Fibroblast of upper back skin (primary cell): ENCODE measurements around the gene PLAAT1.

ENCODE experiments used
- DNase-seq: peaks from one replicate; pipeline ENCODE4 v3.0.0-alpha.2; 2013

Gene PLAAT1

DNA sequence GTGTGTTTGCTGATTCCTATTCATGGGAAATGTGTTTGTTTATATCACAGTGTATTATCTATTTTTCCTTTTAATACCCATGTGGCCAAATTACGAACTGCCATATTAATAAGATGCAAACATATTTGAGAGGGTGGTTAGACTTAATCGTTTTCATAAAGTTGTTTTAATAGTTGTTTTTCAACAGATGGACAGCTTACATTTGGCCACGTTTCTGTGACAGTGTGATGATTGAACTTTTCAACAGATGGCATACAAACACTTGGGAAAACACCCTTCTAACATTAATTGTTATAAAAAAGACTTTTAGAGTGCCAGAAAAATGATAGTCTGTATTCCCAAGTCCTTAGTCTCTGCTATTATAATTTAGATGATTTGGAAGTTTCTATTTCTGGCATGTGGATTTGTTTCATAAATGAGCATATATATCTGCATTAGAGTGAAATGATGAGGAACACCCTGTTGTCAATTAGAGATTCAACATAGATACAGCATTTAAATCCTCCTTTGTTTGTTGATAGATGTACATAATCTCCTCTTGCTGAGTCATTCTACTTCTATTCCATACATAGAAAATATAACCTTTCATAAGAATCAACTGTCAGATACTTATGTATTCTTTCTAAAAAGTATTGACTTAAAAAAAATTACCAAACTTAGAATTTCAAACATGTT lies 13.1 kb downstream of the PLAAT1 start:
- DNase-seq: no peak

GRCh38 chr3:193261970-193262369 lies 20.9 kb downstream of the PLAAT1 start:
- DNase-seq: no peak

- DNase-seq: no peak
Observed at GRCh38 chr3:193262707-193263106, 21.7 kb downstream of the PLAAT1 start.

- no peak for DNase-seq
Observed at GRCh38 chr3:193269343-193270028, 28.5 kb downstream of the PLAAT1 start.

- DNase-seq: no peak
Observed at GRCh38 chr3:193270451-193270850, 29.4 kb downstream of the PLAAT1 start.

GRCh38 chr3:193271101-193271840 lies 30.2 kb downstream of the PLAAT1 start:
- DNase-seq: no peak

DNA sequence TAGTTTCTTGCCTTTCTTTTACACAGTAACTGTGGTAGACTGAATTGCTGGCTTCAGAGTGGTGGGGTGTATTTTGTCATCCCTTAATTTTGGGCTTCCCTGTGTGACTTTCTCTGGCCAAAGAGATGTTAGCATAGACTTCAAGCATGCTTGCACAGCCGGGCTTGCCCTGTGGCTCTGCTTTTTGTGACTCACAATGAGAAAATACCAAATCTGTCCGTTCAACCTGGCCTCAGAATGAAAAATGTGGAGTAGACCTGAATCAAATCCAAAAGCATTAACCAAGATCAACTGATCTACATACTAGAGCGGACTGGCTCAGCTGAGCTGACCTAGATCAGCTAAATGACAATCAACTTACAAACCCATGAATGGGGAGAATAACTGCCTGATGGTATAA lies 51.4 kb downstream of the PLAAT1 start:
- DNase-seq: no peak

DNA sequence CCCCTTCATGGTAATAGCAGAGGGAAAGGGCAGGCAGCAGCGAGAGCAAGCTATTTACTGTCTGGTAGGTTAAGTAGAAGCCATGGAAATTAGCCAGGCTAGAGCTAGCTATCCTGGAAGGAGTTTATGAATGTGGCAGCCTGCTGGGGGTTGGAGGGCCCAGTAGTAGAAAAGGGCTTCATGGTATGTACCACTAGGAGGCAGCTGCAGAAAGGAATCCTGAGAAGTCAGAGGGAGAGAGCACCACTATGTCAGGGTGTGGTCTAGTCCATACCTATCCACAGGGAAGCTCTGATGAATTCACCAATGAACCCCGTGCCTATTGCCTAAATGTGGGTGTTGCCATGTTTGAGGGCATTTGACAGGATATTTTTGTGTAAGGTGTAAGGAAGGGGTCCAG lies 55.0 kb downstream of the PLAAT1 start:
- no peak for DNase-seq

- DNase-seq: no peak
Observed at GRCh38 chr3:193297421-193297820, 56.4 kb downstream of the PLAAT1 start.

GRCh38 chr3:193301433-193301832 lies 60.4 kb downstream of the PLAAT1 start:
- DNase-seq: no peak

- DNase-seq: no peak
Observed at GRCh38 chr3:193305356-193305755, 64.3 kb downstream of the PLAAT1 start.

DNA sequence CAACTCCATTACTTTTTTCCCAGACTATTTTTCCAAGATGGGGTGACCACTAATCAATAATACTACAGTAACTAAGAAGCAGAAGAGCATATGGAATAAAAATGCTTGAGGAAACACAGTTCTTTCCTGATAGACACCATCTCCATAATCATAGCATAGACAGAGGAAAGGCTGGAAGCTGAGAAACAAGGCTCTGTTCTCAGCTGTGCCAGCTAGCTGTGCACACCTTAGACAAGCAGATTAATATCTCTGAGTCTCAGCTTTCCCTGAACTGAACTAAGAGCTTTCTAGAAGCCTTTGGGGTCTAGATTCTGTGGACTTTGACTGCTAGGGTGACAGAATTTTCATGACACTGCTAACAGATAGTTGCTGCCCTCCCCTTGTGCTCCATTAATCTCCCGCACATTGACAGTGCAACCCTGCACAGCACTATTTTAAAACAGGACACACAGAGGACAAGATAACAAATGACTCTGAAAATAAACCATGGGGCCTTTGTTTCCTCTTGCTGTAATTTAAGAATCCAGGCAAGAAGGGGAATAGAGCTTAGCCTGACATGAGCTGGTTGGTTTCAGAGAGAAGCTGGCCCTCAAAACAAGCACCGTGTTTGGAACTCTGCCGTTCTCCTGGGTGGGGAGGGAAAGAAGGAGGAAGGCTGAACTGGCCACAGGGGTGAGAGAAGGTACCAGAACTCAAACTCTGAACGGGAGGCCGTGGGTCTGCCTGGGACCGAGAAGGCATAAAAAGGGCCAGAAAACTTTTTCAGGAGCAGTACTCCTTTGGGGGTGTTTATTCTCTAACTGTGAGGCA lies 70.1 kb downstream of the PLAAT1 start:
- DNase-seq: no peak

DNA sequence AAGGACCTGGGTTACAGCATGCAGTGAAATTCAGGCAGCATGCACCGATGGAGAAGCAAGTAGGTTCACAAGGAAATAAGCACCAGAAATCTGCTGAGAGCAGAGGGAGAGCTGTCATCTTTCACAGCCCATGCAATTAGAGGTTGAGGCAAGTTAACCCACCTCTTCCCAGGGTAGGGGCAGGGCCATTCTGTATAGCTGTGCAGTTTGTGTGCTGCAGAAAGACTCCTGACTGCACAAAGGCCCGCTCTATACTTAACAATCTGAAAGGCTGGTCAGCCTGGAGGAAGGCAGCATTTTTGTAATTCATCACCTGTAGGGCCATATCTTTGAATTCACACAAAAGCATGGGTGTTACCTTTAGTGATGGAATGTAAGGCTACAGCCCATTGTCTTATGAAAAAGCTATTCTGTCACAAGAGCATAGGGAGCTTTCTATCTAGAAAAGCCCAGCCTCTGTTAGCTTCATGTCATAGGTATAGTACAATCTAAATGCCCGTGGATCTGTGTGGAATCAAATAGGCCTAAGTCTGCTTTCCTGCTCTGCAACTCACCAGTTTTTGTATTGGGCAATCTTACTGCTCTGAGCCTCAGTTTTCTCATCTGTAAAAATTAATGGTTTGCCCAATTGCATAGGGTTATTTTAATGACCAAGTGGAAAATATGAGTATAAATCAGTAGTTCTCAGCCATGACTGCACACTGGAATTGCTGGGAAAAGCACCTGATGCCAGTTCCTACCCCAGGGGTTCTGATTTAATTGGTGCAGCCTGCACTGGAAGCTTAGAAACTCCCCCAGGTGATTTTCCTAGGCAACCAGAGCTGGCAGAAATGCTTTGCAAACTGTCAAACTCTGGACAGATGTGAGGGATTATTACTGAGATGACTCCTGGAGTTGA lies 72.3 kb downstream of the PLAAT1 start:
- DNase-seq: no peak

DNA sequence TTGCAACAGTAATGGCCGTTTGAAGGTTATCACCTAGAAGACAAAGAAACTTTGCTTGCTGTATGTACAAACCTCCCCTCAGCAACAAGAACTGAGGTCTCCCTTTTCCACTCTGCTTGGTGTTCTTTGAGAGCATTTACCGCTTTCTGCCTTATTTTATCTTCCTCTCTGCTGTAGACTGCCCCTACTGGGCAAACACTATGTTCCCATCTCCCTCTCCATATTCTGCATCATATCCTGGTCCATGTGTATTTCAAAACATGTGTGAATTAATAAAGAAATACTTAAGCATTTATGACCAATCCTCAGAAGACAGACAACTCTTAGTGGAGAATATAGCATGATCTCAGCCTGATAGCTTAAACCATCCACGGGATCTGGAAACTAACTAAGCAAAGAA lies 73.1 kb downstream of the PLAAT1 start:
- DNase-seq: no peak

- no peak for DNase-seq
Observed at GRCh38 chr3:193317682-193318300, 76.8 kb downstream of the PLAAT1 start.
